Stimulated activated CD4-positive, alpha-beta T cell treated with anti-CD3 and anti-CD28 coated beads, Interleukin-4, amount 100 ng/mL, for 24 hours (primary cell): Measurements from ENCODE around the gene TPP1.

ENCODE experiments used
- DNase-seq: peaks from one replicate; pipeline ENCODE4 v3.0.0-alpha.2; 2020

The TPP1 gene

GRCh38 chr11:6586434-6587359 is 32.5 kb downstream of the TPP1 start:
- no peak for DNase-seq

GRCh38 chr11:6584528-6584927 is 34.7 kb downstream of the TPP1 start:
- DNase-seq: no peak

- DNase-seq: no peak
Measured at GRCh38 chr11:6583584-6583983, 35.6 kb downstream of the TPP1 start.

- no peak for DNase-seq
Measured at GRCh38 chr11:6579681-6580080, 39.5 kb downstream of the TPP1 start.

GRCh38 chr11:6578134-6578533 is 41.1 kb downstream of the TPP1 start:
- no peak for DNase-seq

- DNase-seq: no peak
Measured at GRCh38 chr11:6576471-6577373, 42.5 kb downstream of the TPP1 start.

GRCh38 chr11:6574816-6575715 is 44.2 kb downstream of the TPP1 start:
- no peak for DNase-seq

- DNase-seq: no peak
Measured at GRCh38 chr11:6572215-6572614, 47.0 kb downstream of the TPP1 start.

GRCh38 chr11:6571434-6572008 is 47.7 kb downstream of the TPP1 start:
- DNase-seq: no peak

- DNase-seq: no peak
Measured at GRCh38 chr11:6570691-6571427, 48.4 kb downstream of the TPP1 start.

GRCh38 chr11:6569706-6570105 is 49.5 kb downstream of the TPP1 start:
- no peak for DNase-seq

GRCh38 chr11:6568191-6568918 is 50.9 kb downstream of the TPP1 start:
- DNase-seq: no peak

GRCh38 chr11:6567371-6567745 is 51.9 kb downstream of the TPP1 start:
- no peak for DNase-seq

GRCh38 chr11:6566704-6567370 is 52.4 kb downstream of the TPP1 start:
- DNase-seq: no peak

- DNase-seq: no peak
Measured at GRCh38 chr11:6565988-6566703, 53.1 kb downstream of the TPP1 start.

- no peak for DNase-seq
Measured at GRCh38 chr11:6565325-6565724, 53.9 kb downstream of the TPP1 start.

- no peak for DNase-seq
Measured at GRCh38 chr11:6563667-6564066, 55.6 kb downstream of the TPP1 start.

- no peak for DNase-seq
Measured at GRCh38 chr11:6563121-6563619, 56.1 kb downstream of the TPP1 start.
